Mucosa of rectum (tissue), 2 donors: Measurements from ENCODE around the gene TSC22D2.
A peak's percentile ranks its signal among the peaks of the same experiment; 100 is the strongest.

Experiments used
- H3K27ac ChIP-seq, 2 donors: one replicate each; pipeline ENCODE4 v1.7.0; 2013; ENCODE audit warnings: inconsistent platforms in 2 of 2, low read depth in 2 of 2, low read length in 2 of 2
- H3K27me3 ChIP-seq, 2 donors: one replicate each; pipeline ENCODE4 v1.7.0; 2013; ENCODE audit warnings: low read length in 2 of 2; ENCODE audit not compliant: control insufficient read depth in 2 of 2, insufficient read depth in 2 of 2
- H3K36me3 ChIP-seq, 2 donors: one replicate each; pipeline ENCODE4 v1.7.0; 2013; ENCODE audit warnings: low read length in 2 of 2; ENCODE audit not compliant: control insufficient read depth in 2 of 2, insufficient read depth in 2 of 2
- H3K4me1 ChIP-seq, 2 donors: one replicate each; pipeline ENCODE4 v1.7.0; 2013; ENCODE audit warnings: low read length in 2 of 2, mild to moderate bottlenecking in 1 of 2; ENCODE audit not compliant: control insufficient read depth in 2 of 2, insufficient read depth in 2 of 2
- H3K4me3 ChIP-seq, 2 donors: one replicate each; pipeline ENCODE4 v1.7.0; 2013; ENCODE audit warnings: low read length in 2 of 2
- H3K9ac ChIP-seq, 2 donors: one replicate each; pipeline ENCODE4 v1.7.0; 2013; ENCODE audit warnings: low read length in 2 of 2, low read depth in 1 of 2, mild to moderate bottlenecking in 1 of 2
- H3K9me3 ChIP-seq, 2 donors: one replicate each; pipeline ENCODE4 v1.7.0; 2013; ENCODE audit warnings: low read length in 2 of 2; ENCODE audit not compliant: control insufficient read depth in 2 of 2
- donor health status: healthy.
- donor health status: Normal muscosa, but diverticular disease.

The TSC22D2 gene

DNA sequence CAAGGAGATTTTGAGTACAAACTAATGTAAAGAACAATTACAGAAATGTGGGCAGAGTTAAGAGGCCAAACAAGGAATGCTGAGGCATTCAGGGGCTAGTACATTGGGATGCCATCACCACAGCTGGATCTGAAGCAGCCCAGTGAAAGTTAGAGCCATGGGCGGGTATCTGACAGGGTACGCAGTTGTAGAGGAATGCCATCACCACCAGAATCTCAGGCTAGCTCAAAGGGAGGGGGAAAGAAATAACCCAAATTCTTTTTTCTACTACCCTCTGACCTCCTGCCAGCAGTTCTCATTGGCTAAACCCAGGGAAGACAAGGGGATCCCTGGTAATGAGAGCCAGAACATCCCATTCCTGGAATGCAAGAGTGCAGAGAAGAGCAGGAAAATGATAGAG is 9.0 kb upstream of the TSC22D2 start:
- no peak overlapping the region for H3K27ac ChIP-seq
- H3K9me3 ChIP-seq = no peaks in the 10 kb centered on the region
- H3K4me3 ChIP-seq = no peak overlapping the region
- no peaks in the 10 kb centered on the region for H3K27me3 ChIP-seq
- H3K4me1 ChIP-seq = peaks cover 0 to 3% of the 10 kb centered on the region in 2 donors
- no peak overlapping the region for H3K9ac ChIP-seq
- no peaks in the 10 kb centered on the region for H3K36me3 ChIP-seq

DNA sequence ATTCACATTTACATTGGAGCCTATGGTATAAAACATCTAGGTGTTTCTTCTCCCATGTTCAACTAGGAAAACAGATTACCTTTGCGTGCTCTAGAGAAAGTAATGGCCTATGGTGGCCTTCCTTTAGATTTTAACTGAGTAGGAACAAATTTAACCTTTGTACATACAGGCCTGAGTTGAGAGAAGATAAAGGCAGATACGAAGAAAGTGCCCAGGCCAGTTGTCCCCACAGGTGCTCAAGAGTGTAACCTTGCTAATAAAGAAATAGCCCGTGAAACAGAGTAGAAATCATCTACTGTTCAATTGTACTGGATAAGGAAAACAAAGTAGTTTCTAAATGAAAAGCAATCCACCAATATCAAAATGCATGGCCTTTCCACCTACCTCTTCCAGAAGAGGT is 6.8 kb upstream of the TSC22D2 start:
- no peaks in the 10 kb centered on the region for H3K27me3 ChIP-seq
- no peaks in the 10 kb centered on the region for H3K4me1 ChIP-seq
- H3K9me3 ChIP-seq = no peaks in the 10 kb centered on the region
- no peak overlapping the region for H3K9ac ChIP-seq
- H3K4me3 ChIP-seq = no peak overlapping the region
- no peak overlapping the region for H3K27ac ChIP-seq
- no peaks in the 10 kb centered on the region for H3K36me3 ChIP-seq

DNA sequence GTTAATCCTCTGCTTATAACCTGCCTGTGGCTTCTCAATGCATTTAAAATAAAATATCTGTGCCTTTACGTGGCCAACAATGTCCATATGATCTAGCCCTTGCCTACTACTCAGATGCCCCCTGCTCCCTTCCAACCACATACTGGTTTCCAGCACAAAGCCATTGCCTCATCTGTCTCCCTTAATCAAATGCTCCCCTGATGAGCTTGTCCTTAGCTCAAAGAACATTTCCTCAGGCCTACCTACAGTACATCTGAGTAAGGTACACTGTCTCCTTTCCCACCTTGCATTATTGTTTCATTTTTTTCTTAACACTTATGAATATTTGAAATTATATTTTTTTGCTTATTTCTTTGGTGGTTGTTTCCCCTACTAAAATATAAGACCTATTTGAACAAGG is 5.9 kb upstream of the TSC22D2 start:
- H3K9ac ChIP-seq = no peak overlapping the region
- H3K27me3 ChIP-seq = no peaks in the 10 kb centered on the region
- H3K27ac ChIP-seq = no peak overlapping the region
- H3K36me3 ChIP-seq = no peaks in the 10 kb centered on the region
- peaks cover 0 to under 1% of the 10 kb centered on the region in 2 donors for H3K4me1 ChIP-seq
- no peak overlapping the region for H3K4me3 ChIP-seq
- no peaks in the 10 kb centered on the region for H3K9me3 ChIP-seq

DNA sequence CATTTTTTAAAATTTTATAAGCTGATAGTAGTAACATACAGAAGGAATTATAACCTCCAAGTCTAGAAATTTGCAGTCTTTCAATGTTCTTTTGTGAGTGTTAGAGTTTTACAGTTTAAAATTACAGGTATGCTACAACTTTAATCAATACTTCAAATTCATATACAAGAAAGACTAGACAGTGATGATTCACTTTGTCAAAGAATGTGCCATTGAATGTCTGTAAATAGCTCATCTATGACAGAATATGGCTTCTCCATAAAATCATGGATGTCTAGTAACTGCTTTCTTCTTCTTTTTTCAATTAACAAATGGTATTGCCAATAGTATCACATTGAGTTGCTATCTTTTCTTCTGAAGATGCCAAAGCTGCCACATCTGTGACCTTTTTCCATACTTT is 4.1 kb upstream of the TSC22D2 start:
- Histone ChIP-seq H3K36me3 (no peaks in the 10 kb centered on the region), H3K27ac (no peak overlapping the region), H3K9me3 (no peaks in the 10 kb centered on the region), H3K4me1 (peaks cover 0 to 4% of the 10 kb centered on the region in 2 donors), H3K4me3 (no peak overlapping the region), H3K27me3 (no peaks in the 10 kb centered on the region), H3K9ac (no peak overlapping the region)

DNA sequence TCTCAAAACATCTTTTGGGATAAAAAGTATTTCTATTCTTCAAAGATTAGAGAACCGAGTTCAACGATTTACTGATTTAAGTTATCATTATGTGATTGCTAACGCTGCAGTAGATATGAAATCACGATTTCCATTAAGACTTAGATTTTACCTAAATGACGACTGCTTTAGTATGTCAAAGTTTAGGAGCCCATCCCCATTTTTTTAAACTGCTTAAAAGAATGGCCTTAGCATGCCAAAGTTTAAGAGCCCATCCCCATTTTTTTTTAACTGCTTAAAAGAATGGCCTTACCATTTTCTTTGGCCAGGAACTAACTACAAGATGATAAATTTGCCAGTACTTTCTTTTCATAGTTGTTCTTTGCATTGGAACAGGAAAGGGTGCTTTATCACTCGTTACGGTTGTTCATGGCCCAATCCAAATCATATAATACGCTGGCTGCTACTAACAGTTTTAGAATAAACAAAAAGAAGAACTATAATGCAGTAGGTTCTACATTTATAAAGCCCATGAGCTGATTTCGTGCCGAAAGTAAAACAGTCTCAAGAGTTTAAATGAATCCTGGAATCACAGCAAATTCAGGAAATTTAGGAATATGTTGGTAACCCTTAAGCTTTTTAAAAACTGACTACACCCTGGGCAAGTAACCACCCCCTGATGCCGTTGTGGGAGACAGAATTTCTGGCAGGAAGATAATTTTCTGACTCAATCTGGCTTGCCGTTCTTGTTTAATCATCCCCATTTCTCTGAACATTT is 869 bp upstream of the TSC22D2 start:
- Histone ChIP-seq H3K4me3 (peak overlapping the region; percentile 98 to 99), H3K4me1 (peaks cover 0 to 10% of the 10 kb centered on the region in 2 donors), H3K9me3 (no peaks in the 10 kb centered on the region), H3K27me3 (no peaks in the 10 kb centered on the region), H3K27ac (peak overlapping the region; percentile 99), H3K36me3 (no peaks in the 10 kb centered on the region), H3K9ac (peak overlapping the region; percentile 95 to 100)

DNA sequence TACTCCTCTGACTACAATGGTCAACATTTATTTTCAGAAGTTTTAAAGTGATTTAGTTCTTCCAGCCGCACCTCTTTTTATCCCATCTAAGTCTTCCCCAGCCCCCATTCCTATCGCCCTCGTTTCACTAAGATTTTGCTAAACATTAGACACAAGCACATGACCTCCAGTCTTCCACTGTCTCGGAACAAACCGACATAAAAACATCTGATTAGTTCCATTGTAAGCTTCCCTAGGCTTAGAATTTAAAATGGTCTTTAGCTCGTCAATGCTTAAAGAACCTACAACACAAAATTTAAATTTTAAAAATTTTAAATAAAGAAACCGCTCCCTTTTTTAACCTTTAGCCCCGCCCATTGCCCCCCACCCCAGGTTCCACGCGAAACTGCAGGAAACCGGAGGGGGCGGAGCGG is 284 bp upstream of the TSC22D2 start:
- Histone ChIP-seq H3K4me3 (peak overlapping the region; percentile 98 to 99), H3K9ac (peak overlapping the region; percentile 95 to 100), H3K27me3 (no peaks in the 10 kb centered on the region), H3K4me1 (peaks cover 0 to 16% of the 10 kb centered on the region in 2 donors), H3K36me3 (no peaks in the 10 kb centered on the region), H3K27ac (peak overlapping the region; percentile 99), H3K9me3 (no peaks in the 10 kb centered on the region)

DNA sequence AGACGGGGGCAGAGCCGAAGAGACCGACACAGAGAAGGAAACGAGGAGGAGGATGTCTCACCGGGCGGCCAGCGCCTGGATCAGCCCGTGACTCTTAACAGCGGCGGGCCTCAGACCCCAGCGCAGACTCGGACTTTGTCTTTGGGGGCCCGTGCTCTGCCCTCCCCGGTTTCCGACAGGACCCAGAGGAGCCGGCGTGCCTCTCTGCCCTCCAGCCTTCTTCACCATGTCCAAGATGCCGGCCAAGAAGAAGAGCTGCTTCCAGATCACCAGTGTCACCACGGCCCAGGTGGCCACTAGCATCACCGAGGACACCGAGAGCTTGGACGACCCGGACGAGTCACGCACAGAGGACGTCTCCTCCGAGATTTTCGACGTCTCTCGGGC is 1.0 kb downstream of the TSC22D2 start:
- H3K36me3 ChIP-seq = no peaks in the 10 kb centered on the region
- no peaks in the 10 kb centered on the region for H3K9me3 ChIP-seq
- H3K4me1 ChIP-seq = peaks cover 0 to 23% of the 10 kb centered on the region in 2 donors
- peak overlapping the region; percentile 99 for H3K27ac ChIP-seq
- peak overlapping the region; percentile 98 to 99 for H3K4me3 ChIP-seq
- no peaks in the 10 kb centered on the region for H3K27me3 ChIP-seq
- peak overlapping the region; percentile 99 to 100 for H3K9ac ChIP-seq

DNA sequence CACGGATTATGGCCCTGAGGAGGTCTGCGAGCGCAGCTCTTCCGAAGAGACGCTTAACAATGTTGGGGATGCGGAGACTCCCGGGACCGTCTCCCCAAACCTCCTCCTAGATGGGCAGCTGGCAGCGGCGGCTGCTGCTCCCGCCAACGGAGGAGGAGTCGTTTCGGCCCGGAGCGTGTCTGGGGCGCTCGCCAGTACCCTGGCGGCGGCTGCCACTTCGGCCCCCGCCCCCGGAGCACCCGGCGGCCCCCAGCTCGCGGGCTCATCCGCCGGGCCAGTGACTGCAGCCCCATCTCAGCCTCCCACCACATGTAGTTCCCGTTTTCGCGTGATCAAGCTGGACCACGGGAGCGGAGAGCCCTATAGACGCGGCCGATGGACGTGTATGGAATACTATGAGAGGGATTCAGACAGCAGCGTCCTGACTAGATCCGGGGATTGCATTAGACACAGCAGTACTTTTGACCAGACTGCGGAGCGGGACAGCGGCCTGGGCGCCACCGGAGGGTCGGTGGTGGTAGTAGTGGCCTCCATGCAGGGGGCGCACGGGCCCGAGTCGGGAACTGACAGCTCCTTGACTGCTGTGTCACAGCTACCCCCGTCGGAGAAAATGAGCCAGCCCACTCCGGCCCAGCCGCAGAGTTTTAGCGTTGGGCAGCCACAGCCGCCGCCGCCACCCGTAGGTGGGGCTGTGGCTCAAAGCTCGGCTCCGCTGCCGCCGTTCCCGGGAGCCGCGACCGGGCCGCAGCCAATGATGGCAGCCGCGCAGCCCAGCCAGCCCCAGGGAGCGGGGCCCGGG is 1.6 kb downstream of the TSC22D2 start:
- peak overlapping the region; percentile 98 to 99 for H3K4me3 ChIP-seq
- H3K9me3 ChIP-seq = no peaks in the 10 kb centered on the region
- H3K9ac ChIP-seq = peak overlapping the region; percentile 99 to 100
- no peaks in the 10 kb centered on the region for H3K36me3 ChIP-seq
- no peaks in the 10 kb centered on the region for H3K27me3 ChIP-seq
- H3K4me1 ChIP-seq = peaks cover 0 to 28% of the 10 kb centered on the region in 2 donors
- H3K27ac ChIP-seq = peak overlapping the region; percentile 99

DNA sequence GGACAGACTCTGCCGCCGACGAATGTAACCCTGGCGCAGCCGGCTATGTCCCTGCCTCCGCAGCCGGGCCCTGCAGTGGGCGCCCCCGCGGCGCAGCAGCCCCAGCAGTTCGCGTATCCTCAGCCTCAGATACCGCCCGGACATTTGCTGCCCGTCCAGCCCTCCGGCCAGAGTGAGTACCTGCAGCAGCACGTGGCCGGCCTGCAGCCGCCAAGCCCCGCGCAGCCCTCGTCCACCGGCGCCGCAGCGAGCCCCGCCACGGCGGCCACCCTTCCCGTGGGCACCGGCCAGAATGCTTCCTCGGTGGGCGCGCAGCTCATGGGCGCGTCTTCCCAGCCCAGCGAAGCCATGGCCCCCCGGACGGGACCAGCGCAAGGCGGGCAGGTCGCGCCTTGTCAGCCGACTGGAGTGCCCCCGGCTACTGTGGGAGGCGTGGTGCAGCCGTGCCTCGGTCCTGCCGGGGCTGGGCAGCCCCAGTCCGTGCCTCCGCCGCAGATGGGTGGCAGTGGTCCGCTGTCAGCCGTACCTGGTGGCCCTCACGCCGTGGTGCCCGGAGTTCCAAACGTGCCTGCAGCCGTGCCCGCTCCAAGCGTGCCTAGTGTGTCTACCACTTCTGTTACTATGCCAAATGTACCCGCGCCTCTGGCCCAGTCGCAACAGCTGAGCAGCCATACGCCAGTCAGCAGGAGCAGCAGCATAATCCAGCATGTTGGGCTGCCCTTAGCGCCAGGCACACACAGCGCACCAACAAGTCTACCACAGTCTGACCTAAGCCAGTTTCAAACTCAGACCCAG is 2.4 kb downstream of the TSC22D2 start:
- Histone ChIP-seq H3K4me1 (peaks cover 0 to 31% of the 10 kb centered on the region in 2 donors), H3K4me3 (peak overlapping the region; percentile 98 to 99), H3K36me3 (no peaks in the 10 kb centered on the region), H3K27ac (peak overlapping the region; percentile 99), H3K9ac (peak overlapping the region; percentile 99 to 100), H3K27me3 (no peaks in the 10 kb centered on the region), H3K9me3 (no peaks in the 10 kb centered on the region)

DNA sequence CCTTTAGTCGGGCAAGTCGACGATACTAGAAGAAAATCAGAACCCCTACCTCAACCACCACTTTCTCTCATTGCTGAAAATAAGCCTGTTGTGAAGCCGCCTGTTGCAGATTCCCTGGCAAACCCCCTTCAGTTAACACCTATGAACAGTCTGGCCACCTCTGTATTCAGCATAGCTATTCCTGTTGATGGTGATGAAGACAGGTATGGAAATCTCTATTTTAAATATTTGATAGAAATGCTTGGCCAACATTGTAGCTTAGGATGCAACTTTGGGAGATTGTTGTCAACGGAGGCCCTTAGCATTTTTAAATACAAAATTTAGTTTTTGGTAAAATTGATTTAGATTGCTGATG is 3.0 kb downstream of the TSC22D2 start:
- H3K9ac ChIP-seq = peak overlapping the region; percentile 99 to 100
- H3K36me3 ChIP-seq = no peaks in the 10 kb centered on the region
- peak overlapping the region in 1 of 2 donors; percentile 99 for H3K27ac ChIP-seq
- H3K4me1 ChIP-seq = peaks cover 0 to 36% of the 10 kb centered on the region in 2 donors
- H3K4me3 ChIP-seq = peak overlapping the region; percentile 98 to 99
- H3K27me3 ChIP-seq = no peaks in the 10 kb centered on the region
- H3K9me3 ChIP-seq = no peaks in the 10 kb centered on the region
